ENCODE results near the gene DOK7. TPM values are rescaled to one million over a fixed set of nuclear protein-coding genes. Genes with fewer than 3 reads are reported as not detected.
"Not testable (repeated sequence)": the region's sequence is repeated elsewhere in the genome, so short reads cannot be mapped to it uniquely, and the experiment has no call there.

Gene DOK7
- total RNA-seq, 4 donors from 2014 or later, result 0.53 to 5.7 (median 4.1) TPM; not detected in 1

DNA sequence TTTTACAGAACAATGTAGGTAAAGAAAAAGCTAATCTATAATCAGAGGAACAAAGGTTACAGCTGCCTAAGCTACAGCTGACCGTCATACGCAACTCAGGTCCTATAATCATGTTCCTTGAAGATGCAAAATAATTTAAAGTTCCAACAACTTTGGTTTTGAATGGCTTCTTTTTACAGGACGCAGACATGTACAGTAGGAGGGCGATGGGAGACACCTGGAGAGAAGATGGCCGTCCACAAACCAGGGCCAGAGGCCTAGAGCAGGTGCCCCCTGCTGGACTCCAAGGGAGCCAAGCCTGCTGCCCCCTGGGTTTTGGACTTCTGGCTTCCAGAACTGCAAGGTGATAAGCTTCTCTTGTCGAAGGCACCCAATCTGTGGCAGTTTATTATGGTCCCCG, 10.7 kb upstream of the DOK7 start:
- H3K4me3 ChIP-seq, result no peak overlapping the region
- H3K27ac ChIP-seq, result no peak overlapping the region
- no peak for DNase-seq
- H3K9me3 ChIP-seq, result peaks cover 0 to 11% (median 0%) of the 10 kb centered on the region in 4 donors
- H3K36me3 ChIP-seq, result no peaks in the 10 kb centered on the region
- TF ChIP-seq POLR2A (IDR thresholded peaks at IDR 0.05), result no peak
- TF ChIP-seq, protein P1, sequence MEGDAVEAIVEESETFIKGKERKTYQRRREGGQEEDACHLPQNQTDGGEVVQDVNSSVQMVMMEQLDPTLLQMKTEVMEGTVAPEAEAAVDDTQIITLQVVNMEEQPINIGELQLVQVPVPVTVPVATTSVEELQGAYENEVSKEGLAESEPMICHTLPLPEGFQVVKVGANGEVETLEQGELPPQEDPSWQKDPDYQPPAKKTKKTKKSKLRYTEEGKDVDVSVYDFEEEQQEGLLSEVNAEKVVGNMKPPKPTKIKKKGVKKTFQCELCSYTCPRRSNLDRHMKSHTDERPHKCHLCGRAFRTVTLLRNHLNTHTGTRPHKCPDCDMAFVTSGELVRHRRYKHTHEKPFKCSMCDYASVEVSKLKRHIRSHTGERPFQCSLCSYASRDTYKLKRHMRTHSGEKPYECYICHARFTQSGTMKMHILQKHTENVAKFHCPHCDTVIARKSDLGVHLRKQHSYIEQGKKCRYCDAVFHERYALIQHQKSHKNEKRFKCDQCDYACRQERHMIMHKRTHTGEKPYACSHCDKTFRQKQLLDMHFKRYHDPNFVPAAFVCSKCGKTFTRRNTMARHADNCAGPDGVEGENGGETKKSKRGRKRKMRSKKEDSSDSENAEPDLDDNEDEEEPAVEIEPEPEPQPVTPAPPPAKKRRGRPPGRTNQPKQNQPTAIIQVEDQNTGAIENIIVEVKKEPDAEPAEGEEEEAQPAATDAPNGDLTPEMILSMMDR (IDR thresholded peaks at IDR 0.05), result peak in 3 of 6 experiments; percentile 8 to 18 (median 12)
- H3K4me1 ChIP-seq, result no peaks in the 10 kb centered on the region
- H3K27me3 ChIP-seq, result no peaks in the 10 kb centered on the region

DNA sequence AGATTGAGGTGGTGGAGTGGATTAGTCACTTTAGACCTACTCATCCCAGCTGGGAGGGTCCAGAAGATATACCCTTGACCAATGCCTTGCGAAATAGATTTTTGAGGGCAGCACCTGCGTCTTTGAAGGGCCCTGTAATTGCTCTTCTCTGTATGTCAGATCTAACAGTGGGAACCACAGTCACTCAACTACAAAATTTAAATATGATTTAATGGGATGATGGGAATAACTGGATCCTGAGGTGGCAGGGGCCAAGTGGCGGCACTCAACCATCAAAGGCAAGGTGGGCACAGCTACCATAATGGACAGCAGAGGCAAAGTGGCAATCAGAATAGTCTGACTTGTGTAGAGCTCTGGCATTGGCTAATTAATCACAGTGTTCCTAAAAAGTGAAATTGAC, 7.5 kb upstream of the DOK7 start:
- not testable (repeated sequence) for DNase-seq, H3K36me3 ChIP-seq, H3K4me3 ChIP-seq, H3K4me1 ChIP-seq, H3K27ac ChIP-seq, H3K27me3 ChIP-seq
- peaks cover 0 to 11% (median 0%) of the 10 kb centered on the region in 4 donors for H3K9me3 ChIP-seq

DNA sequence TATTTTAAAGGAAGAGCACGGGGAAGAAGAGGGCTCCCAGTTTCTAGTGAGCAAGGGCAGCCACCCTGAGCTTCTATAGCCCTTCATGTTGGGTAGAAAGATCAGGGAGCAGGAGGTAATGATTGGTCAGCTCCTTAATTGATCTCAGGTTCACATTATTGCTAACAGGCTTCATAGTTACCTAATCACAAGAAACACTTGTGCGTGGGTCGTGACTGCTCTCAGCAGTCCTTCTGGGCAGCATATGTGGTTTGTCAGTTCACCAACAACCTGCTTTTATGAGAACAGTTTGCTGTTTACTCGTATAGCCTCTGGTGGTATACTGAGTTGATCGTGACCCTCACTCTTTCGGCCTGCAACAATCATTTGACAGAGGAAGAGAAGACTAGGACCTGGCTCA, 4.7 kb upstream of the DOK7 start:
- no peak for TF ChIP-seq POLR2A (IDR thresholded peaks at IDR 0.05)
- TF ChIP-seq, protein P1 (IDR thresholded peaks at IDR 0.05), result no peak
- DNase-seq, result no peak
- peaks cover 0 to 11% (median 0%) of the 10 kb centered on the region in 4 donors for H3K9me3 ChIP-seq

DNA sequence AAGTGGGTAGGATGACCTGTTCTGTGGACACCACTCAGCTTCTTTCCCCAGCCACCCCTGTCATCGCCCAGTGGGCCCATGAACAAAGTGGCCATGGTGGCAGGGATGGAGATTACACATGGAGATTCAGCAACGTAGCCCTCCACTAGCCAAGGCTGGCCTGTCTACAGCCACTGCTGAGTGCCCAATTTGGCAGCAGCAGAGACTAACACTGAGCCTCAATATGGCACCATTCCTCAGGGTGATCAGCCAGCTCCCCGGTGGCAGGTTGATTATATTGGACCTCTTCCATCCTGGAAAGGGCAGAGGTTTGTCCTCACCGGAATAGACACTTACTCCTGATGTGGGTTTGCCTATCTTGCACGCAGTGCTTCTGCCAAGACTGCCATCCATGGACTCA, 4.0 kb upstream of the DOK7 start:
- not testable (repeated sequence) for H3K4me3 ChIP-seq, H3K36me3 ChIP-seq, H3K27ac ChIP-seq, DNase-seq
- peaks cover 0 to 14% (median 7%) of the 10 kb centered on the region in 4 donors for H3K4me1 ChIP-seq
- H3K27me3 ChIP-seq, result peaks cover 0 to 15% of the 10 kb centered on the region in 2 donors
- peaks cover 0 to 11% (median 0%) of the 10 kb centered on the region in 4 donors for H3K9me3 ChIP-seq

More for the DNA sequence above, 4.7 kb upstream of the DOK7 start:
- H3K27me3 ChIP-seq, result peaks cover 0 to 8% of the 10 kb centered on the region in 2 donors
- H3K36me3 ChIP-seq, result no peaks in the 10 kb centered on the region
- peaks cover 0 to 9% (median 3%) of the 10 kb centered on the region in 4 donors for H3K4me1 ChIP-seq
- H3K27ac ChIP-seq, result no peak overlapping the region
- H3K4me3 ChIP-seq, result no peak overlapping the region

DNA sequence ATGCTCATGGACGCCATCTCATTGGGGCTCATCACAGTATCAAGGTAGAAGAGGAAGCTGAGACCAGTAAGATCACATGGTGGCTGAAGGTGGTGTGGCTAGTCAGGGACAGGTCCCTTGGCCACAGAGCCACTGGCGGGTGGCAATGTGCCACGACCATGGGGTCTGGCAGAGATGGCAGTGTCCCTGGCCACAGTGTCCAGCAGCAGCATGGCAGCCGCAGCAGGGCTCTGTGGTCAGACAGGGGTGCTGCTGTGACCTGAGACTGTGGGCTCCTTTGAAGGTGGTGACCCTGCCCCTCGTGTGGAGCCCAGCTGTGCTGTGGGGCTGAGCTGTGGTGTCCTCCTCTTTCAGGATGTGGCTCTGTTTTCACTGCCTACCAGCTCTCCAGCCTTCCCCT, 2.2 kb upstream of the DOK7 start:
- Histone ChIP-seq H3K4me3 (no peak overlapping the region), H3K4me1 (peaks cover 0 to 14% (median 7%) of the 10 kb centered on the region in 4 donors), H3K9me3 (peaks cover 0 to under 1% (median 0%) of the 10 kb centered on the region in 4 donors), H3K27ac (no peak overlapping the region), H3K27me3 (peaks cover 0 to 19% of the 10 kb centered on the region in 2 donors), H3K36me3 (no peaks in the 10 kb centered on the region)
- no peak for TF ChIP-seq POLR2A (IDR thresholded peaks at IDR 0.05)
- TF ChIP-seq, protein P1 (IDR thresholded peaks at IDR 0.05), result no peak
- DNase-seq, result no peak

DNA sequence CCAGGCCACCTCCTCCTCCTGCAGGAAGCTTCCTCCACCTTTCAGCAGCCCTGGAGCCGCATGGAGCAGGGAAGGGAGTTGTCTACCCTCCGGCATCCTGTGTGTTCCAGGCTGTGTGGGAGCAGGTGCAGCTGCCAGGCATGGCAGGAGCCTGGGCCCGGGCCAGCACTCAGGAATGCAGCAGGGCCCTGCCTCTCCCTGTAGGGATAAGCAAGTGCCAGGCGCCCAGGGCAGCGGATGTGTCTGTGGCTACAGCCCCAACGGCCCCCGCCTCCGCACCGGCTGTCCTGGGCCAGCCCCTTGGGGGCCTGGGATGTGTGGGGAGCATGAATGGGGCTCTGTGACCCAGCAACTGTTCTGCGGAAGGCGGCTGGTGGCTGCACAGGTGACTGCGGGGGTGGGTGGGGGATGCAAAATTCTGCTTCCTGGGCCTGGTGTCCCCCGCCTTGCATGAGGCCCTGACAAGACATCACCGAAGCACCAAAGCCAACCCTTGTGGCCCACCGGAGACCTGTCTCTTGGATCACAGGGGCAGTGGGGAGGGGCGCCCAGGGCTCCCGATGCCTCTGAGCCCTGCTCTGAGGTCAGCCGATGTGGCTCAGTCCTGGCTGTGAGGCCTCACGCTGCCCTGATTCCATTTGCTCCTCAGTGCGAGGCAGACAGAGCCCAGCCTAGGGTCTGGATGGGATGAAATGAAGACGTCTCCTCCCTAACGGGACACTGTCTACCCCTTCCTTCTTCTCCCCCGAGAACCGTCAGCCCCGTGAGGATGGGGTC, 1.4 kb upstream of the DOK7 start:
- peak; percentile 53 to 67 (median 58) for DNase-seq
- Histone ChIP-seq H3K4me3 (no peak overlapping the region), H3K27me3 (peaks cover 0 to 19% of the 10 kb centered on the region in 2 donors), H3K36me3 (no peaks in the 10 kb centered on the region), H3K9me3 (no peaks in the 10 kb centered on the region), H3K27ac (peak overlapping the region in 1 of 4 donors; percentile 51), H3K4me1 (peaks cover 0 to 14% (median 7%) of the 10 kb centered on the region in 4 donors)
- TF ChIP-seq, protein P1 (IDR thresholded peaks at IDR 0.05), result no peak
- no peak for TF ChIP-seq POLR2A (IDR thresholded peaks at IDR 0.05)

Data from Peyer's patch (tissue), 4 donors.